Tibial nerve (tissue), 4 donors: ENCODE results near the gene TUBB1. TPM values are rescaled to one million over a fixed set of nuclear protein-coding genes. Genes with fewer than 3 reads are reported as not detected.

Experiments used
- DNase-seq, 2 donors: peaks; one replicate each; pipeline ENCODE4 v3.0.0-alpha.2; 2019; ENCODE audit warnings: low spot score in 2 of 2
- H3K27ac ChIP-seq, 4 donors: fragments of 200-600 bp; sonication (generic) in 3 of 4; one replicate each; pipeline ENCODE4 v1.5.1; 2017 to 2019; ENCODE audit warnings: mild to moderate bottlenecking in 1 of 4
- H3K27me3 ChIP-seq, 2 donors: fragments of 200-600 bp; sonication (generic) in 1 of 2; one replicate each; pipeline versions ENCODE4 v1.5.1 to v1.6.0; 2017 to 2019
- H3K36me3 ChIP-seq, 3 donors: fragments of 200-600 bp; sonication (generic); one replicate each; pipeline ENCODE4 v1.5.1; 2018 to 2019
- H3K4me1 ChIP-seq, 4 donors: fragments of 200-600 bp; sonication (generic) in 3 of 4; one replicate each; pipeline ENCODE4 v1.5.1; 2017 to 2019
- H3K4me3 ChIP-seq, 4 donors: fragments of 200-600 bp; sonication (generic) in 3 of 4; one replicate each; pipeline ENCODE4 v1.5.1; 2017 to 2019; ENCODE audit warnings: mild to moderate bottlenecking in 1 of 4, moderate library complexity in 1 of 4
- H3K9me3 ChIP-seq, 4 donors: fragments of 200-600 bp; sonication (generic) in 3 of 4; one replicate each; pipeline ENCODE4 v1.5.1; 2017 to 2019
- EP300 ChIP-seq, 2 donors: sonication (generic); formaldehyde crosslinking; IDR thresholded peaks; one replicate each; pipeline ENCODE4 v1.6.1; 2017; ENCODE audit warnings: antibody characterized with exemption in 2 of 2, mild to moderate bottlenecking in 1 of 2
- POLR2A ChIP-seq, 2 donors: fragments of 450-650 bp; IDR thresholded peaks; one replicate each; pipeline ENCODE4 v1.6.1; 2017; ENCODE audit warnings: antibody characterized with exemption in 2 of 2, mild to moderate bottlenecking in 2 of 2, moderate library complexity in 2 of 2
- WGBS, 2 donors: methylation state at CpG; one replicate each; pipeline ENCODE4 v1.1.5; 2018; 5-methylcytosine and 5-hydroxymethylcytosine counted together
- total RNA-seq, 4 donors: library from RNA; depleted of rRNA; stranded (reverse); fragments of >200 nt; gene quantifications; one replicate each; pipeline ENCODE4 v1.1.0, GENCODE V29; 2016
- TF ChIP-seq, protein P1 (sequence below), 5 experiments: fragments of 200-600 bp in 3 of 5; fragments of 450-650 bp in 2 of 5; sonication (generic) in 3 of 5; IDR thresholded peaks; one replicate each; pipeline ENCODE4 v1.5.1; 2016 to 2019; ENCODE audit warnings: antibody characterized with exemption in 5 of 5, mild to moderate bottlenecking in 3 of 5, moderate library complexity in 2 of 5

TUBB1 gene
- total RNA-seq, 4 donors from 2014 or later, result 0.21 to 0.60 (median 0.59) TPM; not detected in 1

DNA sequence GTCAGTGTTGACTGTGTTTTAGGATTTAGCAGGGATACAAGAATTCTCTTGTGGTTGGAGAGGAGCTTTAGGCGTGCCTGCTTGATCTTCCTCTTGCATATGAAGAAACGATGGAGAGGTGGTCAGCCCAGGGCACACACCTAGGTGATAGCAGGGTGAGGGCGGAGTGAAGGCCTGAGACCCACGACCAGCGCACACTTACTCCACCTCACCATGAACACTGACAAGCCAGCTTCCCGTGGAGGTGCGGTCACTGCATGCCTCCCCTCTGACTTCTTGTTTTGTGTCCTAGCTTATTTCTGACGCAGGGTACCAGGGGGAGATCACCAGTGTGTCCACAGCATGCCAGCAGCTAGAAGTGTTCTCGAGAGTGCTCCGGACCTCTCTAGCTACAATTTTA is 30.0 kb upstream of the TUBB1 start:
- no peak overlapping the region for H3K27ac ChIP-seq
- TF ChIP-seq POLR2A (IDR thresholded peaks at IDR 0.05) (no peak), EP300 (IDR thresholded peaks at IDR 0.05) (no peak)
- TF ChIP-seq, protein P1, sequence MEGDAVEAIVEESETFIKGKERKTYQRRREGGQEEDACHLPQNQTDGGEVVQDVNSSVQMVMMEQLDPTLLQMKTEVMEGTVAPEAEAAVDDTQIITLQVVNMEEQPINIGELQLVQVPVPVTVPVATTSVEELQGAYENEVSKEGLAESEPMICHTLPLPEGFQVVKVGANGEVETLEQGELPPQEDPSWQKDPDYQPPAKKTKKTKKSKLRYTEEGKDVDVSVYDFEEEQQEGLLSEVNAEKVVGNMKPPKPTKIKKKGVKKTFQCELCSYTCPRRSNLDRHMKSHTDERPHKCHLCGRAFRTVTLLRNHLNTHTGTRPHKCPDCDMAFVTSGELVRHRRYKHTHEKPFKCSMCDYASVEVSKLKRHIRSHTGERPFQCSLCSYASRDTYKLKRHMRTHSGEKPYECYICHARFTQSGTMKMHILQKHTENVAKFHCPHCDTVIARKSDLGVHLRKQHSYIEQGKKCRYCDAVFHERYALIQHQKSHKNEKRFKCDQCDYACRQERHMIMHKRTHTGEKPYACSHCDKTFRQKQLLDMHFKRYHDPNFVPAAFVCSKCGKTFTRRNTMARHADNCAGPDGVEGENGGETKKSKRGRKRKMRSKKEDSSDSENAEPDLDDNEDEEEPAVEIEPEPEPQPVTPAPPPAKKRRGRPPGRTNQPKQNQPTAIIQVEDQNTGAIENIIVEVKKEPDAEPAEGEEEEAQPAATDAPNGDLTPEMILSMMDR (IDR thresholded peaks at IDR 0.05), result no peak
- DNase-seq, result peak in 1 of 2 donors; percentile 1
- 94 to 95% methylated on average over 10 of the region's 10 CpGs for WGBS, 2 donors
- H3K4me3 ChIP-seq, result no peak overlapping the region
- H3K27me3 ChIP-seq, result no peaks in the 10 kb centered on the region
- H3K36me3 ChIP-seq, result peaks cover 0 to 81% (median 39%) of the 10 kb centered on the region in 3 donors
- no peaks in the 10 kb centered on the region for H3K9me3 ChIP-seq
- H3K4me1 ChIP-seq, result peaks cover 0 to 16% (median 5%) of the 10 kb centered on the region in 4 donors

DNA sequence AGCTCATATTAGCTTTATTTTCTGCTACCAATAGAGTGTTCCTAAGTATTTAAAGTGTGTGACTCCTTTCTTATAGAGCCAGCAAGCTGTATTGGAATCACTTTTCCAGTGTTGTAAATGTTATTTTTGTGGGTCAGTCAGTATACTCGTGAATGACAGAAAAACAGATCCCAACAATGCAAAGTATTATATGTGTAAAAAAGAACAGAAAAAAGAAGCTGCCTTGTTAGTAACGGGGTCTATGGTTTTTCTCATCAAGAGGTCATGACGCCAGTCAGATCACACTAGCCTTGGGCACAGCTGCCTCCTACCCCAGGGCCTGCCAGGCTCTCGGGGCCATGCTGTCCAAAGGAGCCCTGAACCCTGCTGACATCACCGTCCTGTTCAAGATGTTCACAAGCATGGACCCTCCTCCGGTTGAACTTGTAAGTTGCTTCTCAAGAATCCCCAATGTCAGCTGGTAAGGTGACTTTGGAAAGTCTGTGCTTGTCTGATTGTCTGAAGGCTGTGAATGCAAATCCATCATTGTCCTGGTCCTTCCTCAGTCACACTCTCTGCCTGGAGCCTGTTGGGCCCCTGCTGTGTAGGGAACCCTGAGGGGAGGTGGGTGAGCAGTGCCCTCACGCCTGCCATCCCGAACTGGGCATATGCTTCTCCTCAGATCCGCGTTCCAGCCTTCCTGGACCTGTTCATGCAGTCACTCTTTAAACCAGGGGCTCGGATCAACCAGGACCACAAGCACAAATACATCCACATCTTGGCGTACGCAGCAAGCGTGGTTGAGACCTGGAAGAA is 28.4 kb upstream of the TUBB1 start:
- 78 to 82% methylated on average over 14 of the region's 14 CpGs for WGBS, 2 donors
- no peak overlapping the region for H3K27ac ChIP-seq
- TF ChIP-seq, protein P1 (IDR thresholded peaks at IDR 0.05), result no peak
- TF ChIP-seq POLR2A (IDR thresholded peaks at IDR 0.05) (no peak), EP300 (IDR thresholded peaks at IDR 0.05) (no peak)
- no peaks in the 10 kb centered on the region for H3K4me1 ChIP-seq
- DNase-seq, result peak in 1 of 2 donors; percentile 5
- H3K4me3 ChIP-seq, result no peak overlapping the region
- no peaks in the 10 kb centered on the region for H3K9me3 ChIP-seq
- H3K36me3 ChIP-seq, result peaks cover 0 to 98% (median 48%) of the 10 kb centered on the region in 3 donors
- H3K27me3 ChIP-seq, result no peaks in the 10 kb centered on the region

DNA sequence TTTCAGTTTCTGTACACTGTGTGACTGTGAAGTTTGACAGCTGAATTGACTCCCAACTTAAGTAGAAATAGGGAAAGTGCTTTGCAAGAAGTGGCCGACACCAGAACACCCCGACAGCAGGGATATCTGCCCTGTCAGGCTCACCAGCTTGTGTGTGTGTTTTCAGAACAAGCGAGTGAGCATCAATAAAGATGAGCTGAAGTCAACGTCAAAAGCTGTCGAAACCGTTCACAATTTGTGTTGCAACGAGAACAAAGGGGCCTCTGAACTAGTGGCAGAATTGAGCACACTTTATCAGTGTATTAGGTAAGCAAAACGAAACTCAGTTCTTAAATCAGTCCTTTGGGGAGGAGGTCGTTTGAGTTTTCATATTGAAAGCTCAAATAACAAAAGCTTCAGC is 27.5 kb upstream of the TUBB1 start:
- Histone ChIP-seq H3K36me3 (peaks cover 2 to 100% (median 55%) of the 10 kb centered on the region in 3 donors), H3K27ac (no peak overlapping the region), H3K4me1 (no peaks in the 10 kb centered on the region), H3K27me3 (no peaks in the 10 kb centered on the region), H3K4me3 (no peak overlapping the region), H3K9me3 (no peaks in the 10 kb centered on the region)
- TF ChIP-seq EP300 (IDR thresholded peaks at IDR 0.05) (no peak), POLR2A (IDR thresholded peaks at IDR 0.05) (no peak)
- TF ChIP-seq, protein P1 (IDR thresholded peaks at IDR 0.05), result no peak
- WGBS, 2 donors, result 64 to 75% methylated on average over 9 of the region's 9 CpGs
- DNase-seq, result no peak

DNA sequence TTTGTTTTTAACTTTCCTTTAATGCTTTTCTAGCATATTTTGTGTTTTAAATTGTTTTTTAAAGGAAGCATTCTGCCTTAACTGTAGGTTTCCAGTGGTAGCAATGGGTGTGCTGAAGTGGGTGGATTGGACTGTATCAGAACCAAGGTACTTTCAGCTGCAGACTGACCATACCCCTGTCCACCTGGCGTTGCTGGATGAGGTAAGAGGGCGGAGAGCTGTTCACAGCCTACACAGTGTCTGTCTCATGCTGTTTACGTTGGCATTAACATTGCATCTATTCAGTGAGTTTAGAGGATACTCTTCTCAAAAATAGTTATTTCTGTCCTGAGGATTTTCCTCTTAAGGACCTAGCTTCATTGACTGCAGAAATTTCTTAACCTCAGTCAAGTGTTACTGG is 26.3 kb upstream of the TUBB1 start:
- TF ChIP-seq POLR2A (IDR thresholded peaks at IDR 0.05), result no peak
- TF ChIP-seq, protein P1 (IDR thresholded peaks at IDR 0.05), result no peak
- no peak for TF ChIP-seq EP300 (IDR thresholded peaks at IDR 0.05)
- H3K4me3 ChIP-seq, result no peak overlapping the region
- H3K36me3 ChIP-seq, result peaks cover 2 to 100% (median 58%) of the 10 kb centered on the region in 3 donors
- no peaks in the 10 kb centered on the region for H3K4me1 ChIP-seq
- no peaks in the 10 kb centered on the region for H3K9me3 ChIP-seq
- DNase-seq, result no peak
- H3K27ac ChIP-seq, result no peak overlapping the region
- no peaks in the 10 kb centered on the region for H3K27me3 ChIP-seq
- WGBS, 2 donors, result 78 to 83% methylated on average over 3 of the region's 3 CpGs
